ENCODE data around the gene PPIA.
A peak's percentile ranks its signal among the peaks of the same experiment; 100 is the strongest.
"Not testable (repeated sequence)": the region's sequence is repeated elsewhere in the genome, so short reads cannot be mapped to it uniquely, and the experiment has no call there.

The PPIA gene

GRCh38 chr7:44769776-44770294 lies 26.6 kb upstream of the PPIA start:
- ATAC-seq = peak; percentile 72
- DNase-seq (ENCODE audit: low spot score in 2 of 2) = peak in 1 of 2 donors; percentile 62
- H3K27ac Mint-ChIP-seq = peak overlapping the region; percentile 79
- no peaks in the 10 kb centered on the region for H3K9me3 Mint-ChIP-seq
- H3K36me3 Mint-ChIP-seq = peaks cover 55% of the 10 kb centered on the region
- H3K4me3 Mint-ChIP-seq = peak overlapping the region; percentile 56
- peaks cover 44% of the 10 kb centered on the region for H3K4me1 Mint-ChIP-seq

GRCh38 chr7:44771358-44771757 lies 25.1 kb upstream of the PPIA start:
- Mint-ChIP-seq H3K27ac (peak overlapping the region; percentile 84), H3K9me3 (no peaks in the 10 kb centered on the region), H3K4me1 (peaks cover 44% of the 10 kb centered on the region), H3K36me3 (peaks cover 45% of the 10 kb centered on the region), H3K4me3 (no peak overlapping the region)
- no peak for ATAC-seq
- no peak for DNase-seq (ENCODE audit: low spot score in 2 of 2)

GRCh38 chr7:44772440-44772839 lies 24.0 kb upstream of the PPIA start:
- H3K27ac Mint-ChIP-seq = no peak overlapping the region
- no peak for DNase-seq (ENCODE audit: low spot score in 2 of 2)

GRCh38 chr7:44772867-44773266 lies 23.6 kb upstream of the PPIA start:
- DNase-seq (ENCODE audit: low spot score in 2 of 2) (no peak), ATAC-seq (no peak)
- Mint-ChIP-seq H3K4me3 (no peak overlapping the region), H3K4me1 (peaks cover 39% of the 10 kb centered on the region), H3K36me3 (peaks cover 31% of the 10 kb centered on the region), H3K9me3 (no peaks in the 10 kb centered on the region), H3K27ac (no peak overlapping the region)

More at GRCh38 chr7:44772440-44772839, 24.0 kb upstream of the PPIA start:
- no peak overlapping the region for H3K4me3 Mint-ChIP-seq
- peaks cover 44% of the 10 kb centered on the region for H3K4me1 Mint-ChIP-seq
- no peaks in the 10 kb centered on the region for H3K9me3 Mint-ChIP-seq
- peaks cover 35% of the 10 kb centered on the region for H3K36me3 Mint-ChIP-seq
- ATAC-seq = no peak

- ATAC-seq; H3K27ac Mint-ChIP-seq; DNase-seq (ENCODE audit: low spot score in 2 of 2); H3K4me3 Mint-ChIP-seq; H3K9me3 Mint-ChIP-seq: not testable (repeated sequence)
- peaks cover 23% of the 10 kb centered on the region for H3K4me1 Mint-ChIP-seq
- H3K36me3 Mint-ChIP-seq = peaks cover 17% of the 10 kb centered on the region
Measured at GRCh38 chr7:44774486-44774885, 22.0 kb upstream of the PPIA start.

- H3K36me3 Mint-ChIP-seq = peaks cover 6% of the 10 kb centered on the region
- DNase-seq (ENCODE audit: low spot score in 2 of 2) = no peak
- H3K4me1 Mint-ChIP-seq = peaks cover 13% of the 10 kb centered on the region
- no peak overlapping the region for H3K4me3 Mint-ChIP-seq
- no peaks in the 10 kb centered on the region for H3K9me3 Mint-ChIP-seq
- no peak overlapping the region for H3K27ac Mint-ChIP-seq
- no peak for ATAC-seq
Measured at GRCh38 chr7:44775383-44776107, 20.9 kb upstream of the PPIA start.

- no peak overlapping the region for H3K4me3 Mint-ChIP-seq
- H3K4me1 Mint-ChIP-seq = peaks cover 6% of the 10 kb centered on the region
- H3K36me3 Mint-ChIP-seq = peaks cover 6% of the 10 kb centered on the region
- ATAC-seq (no peak), DNase-seq (ENCODE audit: low spot score in 2 of 2) (no peak)
- no peak overlapping the region for H3K27ac Mint-ChIP-seq
- H3K9me3 Mint-ChIP-seq = no peaks in the 10 kb centered on the region
Measured at GRCh38 chr7:44776211-44776610, 20.3 kb upstream of the PPIA start.

- Mint-ChIP-seq H3K9me3 (peaks cover 4% of the 10 kb centered on the region), H3K4me3 (no peak overlapping the region), H3K27ac (no peak overlapping the region), H3K4me1 (no peaks in the 10 kb centered on the region), H3K36me3 (no peaks in the 10 kb centered on the region)
- DNase-seq (ENCODE audit: low spot score in 2 of 2) (no peak), ATAC-seq (no peak)
Measured at GRCh38 chr7:44782460-44782859, 14.0 kb upstream of the PPIA start.

- H3K9me3 Mint-ChIP-seq = peaks cover 4% of the 10 kb centered on the region
- ATAC-seq (no peak), DNase-seq (ENCODE audit: low spot score in 2 of 2) (no peak)
- H3K36me3 Mint-ChIP-seq = no peaks in the 10 kb centered on the region
- H3K27ac Mint-ChIP-seq = no peak overlapping the region
- H3K4me1 Mint-ChIP-seq = no peaks in the 10 kb centered on the region
- no peak overlapping the region for H3K4me3 Mint-ChIP-seq
Measured at GRCh38 chr7:44783407-44783806, 13.1 kb upstream of the PPIA start.

GRCh38 chr7:44784364-44784763 lies 12.1 kb upstream of the PPIA start:
- DNase-seq (ENCODE audit: low spot score in 2 of 2) (no peak), ATAC-seq (no peak)
- H3K36me3 Mint-ChIP-seq = no peaks in the 10 kb centered on the region
- peaks cover 4% of the 10 kb centered on the region for H3K9me3 Mint-ChIP-seq
- no peak overlapping the region for H3K27ac Mint-ChIP-seq
- no peaks in the 10 kb centered on the region for H3K4me1 Mint-ChIP-seq
- H3K4me3 Mint-ChIP-seq = no peak overlapping the region

- H3K9me3 Mint-ChIP-seq; H3K27ac Mint-ChIP-seq; H3K4me3 Mint-ChIP-seq; ATAC-seq; DNase-seq (ENCODE audit: low spot score in 2 of 2); H3K4me1 Mint-ChIP-seq; H3K36me3 Mint-ChIP-seq: not testable (repeated sequence)
Measured at GRCh38 chr7:44785218-44785617, 11.3 kb upstream of the PPIA start.

GRCh38 chr7:44787041-44787440 lies 9.4 kb upstream of the PPIA start:
- H3K4me3 Mint-ChIP-seq = no peak overlapping the region
- no peak overlapping the region for H3K27ac Mint-ChIP-seq
- H3K4me1 Mint-ChIP-seq = no peaks in the 10 kb centered on the region
- no peak for ATAC-seq
- no peak for DNase-seq (ENCODE audit: low spot score in 2 of 2)
- no peaks in the 10 kb centered on the region for H3K36me3 Mint-ChIP-seq
- peaks cover 4% of the 10 kb centered on the region for H3K9me3 Mint-ChIP-seq

GRCh38 chr7:44787762-44788161 lies 8.7 kb upstream of the PPIA start:
- Mint-ChIP-seq H3K4me3 (no peak overlapping the region), H3K27ac (no peak overlapping the region), H3K4me1 (no peaks in the 10 kb centered on the region), H3K36me3 (no peaks in the 10 kb centered on the region), H3K9me3 (peaks cover 4% of the 10 kb centered on the region)
- DNase-seq (ENCODE audit: low spot score in 2 of 2) (no peak), ATAC-seq (no peak)

GRCh38 chr7:44789990-44790389 lies 6.5 kb upstream of the PPIA start:
- Mint-ChIP-seq H3K36me3 (no peaks in the 10 kb centered on the region), H3K4me1 (no peaks in the 10 kb centered on the region), H3K4me3 (no peak overlapping the region), H3K9me3 (no peaks in the 10 kb centered on the region), H3K27ac (no peak overlapping the region)
- no peak for DNase-seq (ENCODE audit: low spot score in 2 of 2)
- ATAC-seq = no peak

- no peak for ATAC-seq
- H3K9me3 Mint-ChIP-seq = no peaks in the 10 kb centered on the region
- H3K4me1 Mint-ChIP-seq = no peaks in the 10 kb centered on the region
- H3K27ac Mint-ChIP-seq = no peak overlapping the region
- H3K4me3 Mint-ChIP-seq = no peak overlapping the region
- no peak for DNase-seq (ENCODE audit: low spot score in 2 of 2)
- peaks cover 7% of the 10 kb centered on the region for H3K36me3 Mint-ChIP-seq
Measured at GRCh38 chr7:44791278-44792219, 4.9 kb upstream of the PPIA start.
